HG03103 (cell line): ENCODE results near the gene SH3RF2.

Experiments
- ATAC-seq: cut with Tn5 transposase; IDR thresholded peaks from one replicate; pipeline ENCODE4 v1.9.1; 2021; ENCODE audit warnings: low read depth; ENCODE audit not compliant: unreplicated experiment

Gene SH3RF2

DNA sequence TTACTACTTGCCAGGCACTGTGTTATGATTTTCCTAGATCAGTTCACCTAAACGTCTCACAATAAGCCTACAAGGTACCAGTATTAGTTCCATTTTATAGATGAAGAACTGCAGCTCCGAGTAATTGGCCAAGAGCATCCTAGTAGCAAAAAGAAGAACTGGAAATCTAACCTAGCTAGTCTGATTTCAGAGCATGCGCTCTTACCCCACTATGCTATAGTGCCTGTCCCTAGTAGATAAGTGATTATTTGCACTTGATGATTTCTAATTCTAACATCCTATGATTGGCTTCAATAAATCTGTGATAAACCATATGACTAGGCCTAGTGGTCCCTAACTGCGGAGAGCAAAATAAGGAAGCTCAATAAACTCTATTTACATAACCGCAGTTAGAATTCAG lies 176.1 kb downstream of the SH3RF2 start:
- no peak for ATAC-seq
